ENCODE results near the gene NCF2.
A peak's percentile ranks its signal among the peaks of the same experiment; 100 is the strongest.
"Not testable (repeated sequence)": the region's sequence is repeated elsewhere in the genome, so short reads cannot be mapped to it uniquely, and the experiment has no call there.

NCF2 gene, protein sequence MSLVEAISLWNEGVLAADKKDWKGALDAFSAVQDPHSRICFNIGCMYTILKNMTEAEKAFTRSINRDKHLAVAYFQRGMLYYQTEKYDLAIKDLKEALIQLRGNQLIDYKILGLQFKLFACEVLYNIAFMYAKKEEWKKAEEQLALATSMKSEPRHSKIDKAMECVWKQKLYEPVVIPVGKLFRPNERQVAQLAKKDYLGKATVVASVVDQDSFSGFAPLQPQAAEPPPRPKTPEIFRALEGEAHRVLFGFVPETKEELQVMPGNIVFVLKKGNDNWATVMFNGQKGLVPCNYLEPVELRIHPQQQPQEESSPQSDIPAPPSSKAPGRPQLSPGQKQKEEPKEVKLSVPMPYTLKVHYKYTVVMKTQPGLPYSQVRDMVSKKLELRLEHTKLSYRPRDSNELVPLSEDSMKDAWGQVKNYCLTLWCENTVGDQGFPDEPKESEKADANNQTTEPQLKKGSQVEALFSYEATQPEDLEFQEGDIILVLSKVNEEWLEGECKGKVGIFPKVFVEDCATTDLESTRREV

DNA sequence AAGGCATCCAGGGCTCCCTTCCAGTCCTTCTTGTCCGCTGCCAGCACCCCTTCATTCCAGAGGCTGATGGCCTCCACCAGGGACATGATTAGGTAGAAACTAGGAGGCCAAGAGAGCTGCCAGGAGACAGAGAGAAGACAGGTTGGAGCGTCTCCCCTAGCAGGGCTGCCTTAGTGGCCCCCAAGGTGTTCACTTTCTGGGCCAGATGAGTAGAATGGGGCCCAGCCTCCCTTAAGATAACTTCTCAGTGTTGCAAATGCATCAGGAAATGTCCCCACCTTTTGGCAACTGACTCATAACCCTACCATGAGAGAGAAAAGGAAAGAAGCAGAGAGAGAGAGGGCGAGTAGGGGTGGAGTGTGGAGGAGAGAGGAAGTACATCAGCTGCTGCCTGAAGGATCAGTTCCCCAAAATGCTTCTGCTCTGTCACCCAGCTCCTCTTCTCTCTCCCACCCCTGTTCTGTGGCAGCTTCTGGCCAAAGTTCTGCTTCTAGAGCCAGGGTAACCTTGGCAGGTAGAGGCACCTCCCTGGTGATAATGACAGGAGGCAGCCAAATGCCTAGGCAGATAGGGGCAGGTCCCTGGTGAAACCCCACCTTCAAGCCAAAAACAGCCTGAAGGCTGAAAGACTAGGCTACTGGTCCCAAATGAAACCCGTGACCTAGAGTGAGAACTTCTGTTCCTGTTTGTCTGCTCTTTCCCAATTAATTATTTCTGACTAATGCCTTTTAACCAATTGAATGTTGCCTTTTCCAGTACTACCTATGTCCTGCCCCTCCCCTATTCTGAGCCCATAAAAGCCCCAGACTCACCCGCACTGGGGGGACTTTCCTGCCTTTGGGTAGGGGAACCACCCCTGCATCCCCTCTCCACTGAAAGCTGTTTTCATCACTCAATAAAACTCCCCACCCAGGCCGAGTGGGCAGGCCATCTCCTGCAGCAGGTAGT, at the start of gene NCF2:
Gene NCF2 (minus strand): TSS at position 216 of the 948 bp plus-strand sequence. CDS start 130 bp downstream, at position 86.
- DNase-seq: peak; percentile 75

DNA sequence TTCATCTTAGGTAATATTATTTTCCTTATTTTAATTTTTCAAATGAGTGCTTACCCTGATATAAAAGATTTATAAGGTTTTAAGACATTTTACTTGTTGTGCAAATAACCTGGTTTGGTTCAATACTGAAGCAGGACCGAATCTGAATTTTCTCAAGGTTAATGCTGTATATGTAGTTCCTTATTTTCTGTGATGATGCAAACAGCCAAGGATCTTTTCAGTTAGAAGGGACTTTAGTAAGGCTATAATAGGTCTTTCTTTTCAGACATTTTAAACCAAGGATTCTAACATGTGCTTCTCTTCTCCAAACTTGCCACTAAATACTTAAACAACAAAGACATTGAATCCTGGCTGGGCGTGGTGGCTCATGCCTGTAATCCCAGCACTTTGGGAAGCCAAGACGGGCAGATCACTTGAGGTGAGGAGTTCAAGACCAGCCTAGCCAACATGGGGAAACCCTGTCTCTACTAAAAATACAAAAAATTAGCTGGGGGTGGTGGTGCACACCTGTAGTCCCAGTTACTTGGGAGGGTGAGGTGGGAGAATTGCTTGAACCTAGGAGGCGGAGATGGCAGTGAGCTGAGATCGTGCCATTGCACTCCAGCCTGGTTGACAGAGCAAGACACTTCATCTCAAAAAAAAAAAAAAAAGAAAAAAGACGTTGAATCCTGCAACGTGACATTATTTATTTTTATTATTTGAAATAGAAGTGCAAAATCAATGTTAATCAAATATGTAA, 48.6 kb upstream of the NCF2 start:
- DNase-seq: no peak

- no peak for DNase-seq
Measured at GRCh38 chr1:183636783-183637182, 46.5 kb upstream of the NCF2 start.

DNA sequence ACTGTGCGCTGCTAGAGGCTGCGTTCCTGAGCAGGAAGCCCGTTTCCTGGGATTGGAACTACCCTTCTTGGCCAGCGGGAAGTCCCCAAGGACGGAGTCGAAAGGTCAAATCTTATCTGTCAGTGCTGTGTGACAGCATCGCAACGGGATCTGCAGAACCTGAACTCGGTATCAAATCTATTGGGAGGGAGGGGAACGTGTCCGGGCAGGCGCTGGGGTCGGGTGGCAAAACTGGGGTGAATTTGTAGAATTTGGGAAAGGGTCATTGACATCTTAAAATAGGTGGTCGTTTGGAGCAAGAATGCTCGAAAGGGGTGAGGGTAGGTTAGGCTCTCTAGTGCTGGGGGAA, 46.0 kb upstream of the NCF2 start:
- DNase-seq: no peak

DNA sequence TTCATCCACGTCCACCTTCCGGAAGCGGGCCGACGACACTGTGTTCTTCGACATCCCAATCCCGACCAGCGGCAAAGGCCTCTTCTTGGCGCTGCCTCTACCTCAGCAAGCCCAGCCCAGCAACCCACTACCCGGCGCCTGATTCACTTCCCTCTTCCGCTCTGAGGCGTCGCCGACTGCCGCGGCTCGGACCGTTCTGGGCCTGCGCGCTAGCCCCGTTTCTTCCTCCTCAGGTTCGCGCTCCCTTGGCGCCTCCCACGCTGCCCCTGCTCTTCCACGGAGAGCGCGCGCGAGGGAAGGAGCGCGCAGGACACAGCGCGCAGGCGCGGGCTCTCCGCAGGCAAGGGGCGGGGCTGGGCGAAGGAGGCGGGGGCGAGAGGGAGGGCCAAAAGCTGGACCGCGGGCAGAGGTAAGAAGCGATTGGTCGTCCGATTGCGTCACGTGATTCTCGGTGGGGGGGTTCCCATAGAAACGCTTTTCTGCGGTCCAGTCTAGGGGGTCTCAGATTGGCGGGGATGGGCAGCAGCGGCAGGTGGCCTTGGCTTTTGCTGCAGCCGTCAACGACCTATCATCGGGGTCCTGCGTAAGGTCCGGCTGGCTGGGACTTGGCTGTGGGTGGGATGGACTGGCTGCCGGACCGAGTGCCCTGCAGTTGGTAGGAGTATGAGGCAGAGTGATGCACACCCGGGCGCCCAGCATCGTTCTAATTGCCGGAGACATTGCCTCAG, 45.5 kb upstream of the NCF2 start, which contains the start of gene ARPC5:
Gene ARPC5 (minus strand): TSS at position 178 of the 728 bp plus-strand sequence. CDS start 124 bp downstream, at position 54.
- peak; percentile 87 for DNase-seq

DNA sequence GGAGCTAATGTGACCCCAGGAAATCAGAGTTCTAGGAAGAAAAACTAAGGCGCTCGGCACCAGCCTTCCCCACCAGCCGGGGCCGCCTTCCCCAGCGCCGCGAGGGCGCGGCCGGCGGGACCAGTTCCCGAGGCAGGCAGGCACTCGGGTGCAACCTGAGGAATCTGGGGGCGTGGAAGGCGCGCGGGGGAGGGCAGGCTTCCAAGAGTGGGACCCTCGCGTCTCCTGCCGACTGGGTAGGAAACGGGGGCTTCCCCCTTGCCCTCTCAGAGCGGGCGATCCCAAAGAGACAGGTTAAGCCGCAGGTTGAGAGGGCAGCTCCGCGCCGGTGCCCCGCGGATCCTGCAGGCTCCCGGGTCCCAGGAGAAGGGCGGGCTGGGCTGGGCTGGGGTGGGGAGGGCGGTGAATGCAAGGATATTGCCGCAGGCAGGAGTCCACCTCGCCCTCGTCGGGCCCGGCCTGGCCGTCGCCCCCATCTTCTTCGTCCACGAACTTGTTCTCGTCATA, 44.9 kb upstream of the NCF2 start:
- DNase-seq: no peak

DNA sequence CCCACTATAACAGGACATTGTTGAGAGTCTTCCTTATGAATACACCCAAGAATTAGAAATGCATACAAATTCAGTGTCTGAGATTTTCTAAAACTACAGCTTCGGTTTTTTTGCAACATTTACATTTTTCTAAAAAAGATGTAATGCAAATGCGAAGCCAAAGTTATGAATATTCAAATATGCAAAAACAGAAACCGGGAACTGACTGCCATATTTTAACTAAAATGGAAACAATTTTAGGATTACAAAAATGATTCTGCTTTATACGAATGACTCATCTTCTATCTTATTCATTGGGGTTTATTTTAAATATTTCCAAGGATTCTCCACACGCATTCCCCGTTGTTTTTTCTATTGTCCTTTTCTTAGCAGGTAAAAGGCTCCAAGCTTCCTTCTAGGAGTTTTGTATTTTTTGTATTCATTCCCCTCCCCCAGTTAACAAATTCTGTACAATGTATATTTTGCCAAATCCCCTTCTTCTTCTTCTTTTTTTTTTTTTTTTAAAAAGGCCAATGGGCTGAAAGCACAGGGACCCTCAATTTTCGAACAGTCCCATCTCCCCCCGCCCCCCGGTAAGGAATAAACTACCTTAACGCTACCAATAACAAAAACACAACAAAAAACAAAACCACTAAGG, 44.3 kb upstream of the NCF2 start:
- DNase-seq: no peak

GRCh38 chr1:183633676-183634343, 43.6 kb upstream of the NCF2 start:
- DNase-seq: peak; percentile 74

- DNase-seq: no peak
Measured at GRCh38 chr1:183632964-183633363, 42.7 kb upstream of the NCF2 start.

DNA sequence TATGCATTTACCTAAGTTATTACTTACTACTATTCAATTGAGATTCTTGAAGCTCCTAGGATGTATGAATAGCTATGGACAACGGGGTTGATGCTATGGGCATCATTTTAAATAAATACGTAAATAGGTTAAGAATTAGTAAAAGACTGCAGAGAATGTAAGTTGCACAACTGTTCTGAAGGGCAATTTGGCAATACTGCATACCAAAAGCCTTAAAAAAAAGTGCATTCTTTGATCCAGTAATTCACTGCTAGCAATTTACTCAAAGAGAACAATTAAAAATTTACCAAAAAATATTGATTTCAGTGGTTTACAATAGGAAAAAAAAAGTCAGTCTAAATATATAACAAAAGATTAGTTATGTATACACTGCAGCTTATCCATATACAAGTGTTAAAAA, 41.9 kb upstream of the NCF2 start:
- DNase-seq: no peak

- DNase-seq: no peak
Measured at GRCh38 chr1:183630748-183631147, 40.5 kb upstream of the NCF2 start.

- no peak for DNase-seq
Measured at GRCh38 chr1:183628537-183628936, 38.3 kb upstream of the NCF2 start.

DNA sequence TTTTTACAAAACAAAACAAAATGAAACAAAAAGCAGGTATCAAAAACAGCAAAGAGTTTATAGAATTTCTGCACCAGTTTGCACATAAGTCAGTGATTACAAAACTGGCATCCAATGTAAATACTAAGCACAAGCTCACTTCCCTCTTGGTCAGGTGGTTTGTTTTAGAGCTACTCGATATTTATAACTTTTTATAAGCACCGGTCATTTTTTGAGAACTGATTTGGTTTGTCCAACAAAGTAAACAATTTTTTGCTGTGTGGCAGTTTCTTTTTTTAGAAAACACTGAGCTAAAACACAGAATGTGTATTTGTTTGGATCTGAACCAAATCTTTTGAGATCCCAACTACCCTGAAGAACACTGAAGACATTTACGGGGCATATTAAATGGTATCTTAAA, 36.0 kb upstream of the NCF2 start:
- not testable (repeated sequence) for DNase-seq

DNA sequence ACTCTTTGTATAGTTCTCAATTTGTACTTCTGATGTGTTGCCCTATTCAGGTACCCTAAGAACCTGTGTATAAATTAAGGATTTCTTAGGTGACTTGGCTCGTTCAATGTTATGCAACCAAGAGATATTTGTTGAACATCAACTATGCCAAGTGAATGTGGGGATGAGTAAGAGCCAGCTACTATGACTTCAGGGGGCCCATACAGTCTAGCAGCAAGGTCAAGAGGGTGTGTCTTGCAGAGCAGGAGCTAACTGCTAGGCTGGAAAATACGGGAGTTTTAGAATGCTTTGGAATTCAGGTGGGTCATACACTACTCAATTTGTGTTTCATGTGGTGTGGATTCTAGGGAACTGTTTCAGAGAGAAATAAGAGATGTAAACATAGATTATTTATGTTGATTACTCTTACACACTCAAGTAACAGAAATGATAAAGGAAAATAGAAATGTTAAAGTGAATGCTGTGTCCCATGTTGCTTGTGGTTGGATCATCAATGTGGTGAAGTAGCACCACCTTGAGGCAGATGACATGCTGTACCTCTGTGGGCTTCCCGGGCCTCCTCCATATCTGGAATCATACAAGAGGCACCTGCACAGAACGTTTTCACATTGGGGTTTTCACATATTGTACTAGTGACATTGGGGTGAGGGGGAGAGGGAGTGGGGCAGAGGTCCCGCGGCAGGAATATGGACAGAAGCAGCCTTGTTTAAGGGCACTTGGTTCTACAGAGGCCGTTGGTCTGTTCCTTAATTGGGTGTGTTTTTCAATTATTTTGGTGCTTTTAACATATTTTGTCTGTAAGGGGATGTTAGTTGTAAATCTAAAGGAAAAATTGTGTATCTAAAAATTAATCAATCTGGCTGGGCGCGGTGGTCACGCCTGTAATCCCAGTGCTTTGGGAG, 32.9 kb upstream of the NCF2 start:
- DNase-seq: no peak

- DNase-seq: no peak
Measured at GRCh38 chr1:183622013-183622412, 31.8 kb upstream of the NCF2 start.

DNA sequence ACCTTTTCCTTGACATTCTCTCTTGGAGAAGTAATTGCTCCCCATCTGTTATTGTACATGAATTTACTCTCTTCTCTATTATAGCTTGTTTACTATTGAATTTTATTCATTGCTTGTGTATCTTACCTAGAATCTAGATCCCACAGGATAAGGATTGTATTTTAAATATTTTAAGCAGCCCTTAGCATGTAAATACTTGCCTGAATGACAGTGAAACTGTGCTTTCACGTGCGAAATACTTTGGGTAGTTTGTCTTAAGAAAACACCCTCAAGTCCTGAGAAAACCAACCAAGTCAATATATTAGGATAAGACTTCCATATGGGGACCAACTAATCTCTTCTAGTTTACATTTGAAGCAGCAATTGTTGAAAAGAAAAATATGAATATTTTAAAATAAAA, 30.1 kb upstream of the NCF2 start:
- DNase-seq: no peak

DNA sequence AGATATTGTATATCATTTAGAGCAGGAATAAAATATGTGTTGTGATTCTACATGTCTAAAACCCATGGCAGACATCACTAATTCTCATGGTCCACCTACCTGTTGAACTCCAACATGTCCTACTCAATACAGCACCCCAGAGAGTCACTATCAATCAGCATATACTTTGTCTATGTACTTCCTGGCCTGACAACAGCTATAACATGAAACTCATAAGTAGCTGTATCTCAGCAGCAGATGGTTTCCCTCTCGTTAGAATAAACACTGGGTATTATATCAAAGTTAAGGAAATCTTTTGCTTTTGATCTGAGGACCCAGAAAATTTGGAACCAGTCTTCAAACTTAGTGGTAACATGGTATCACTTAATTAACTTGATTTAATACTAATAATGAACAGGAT, 29.5 kb upstream of the NCF2 start:
- no peak for DNase-seq

GRCh38 chr1:183618202-183618601, 27.9 kb upstream of the NCF2 start:
- not testable (repeated sequence) for DNase-seq

- DNase-seq: not testable (repeated sequence)
Measured at GRCh38 chr1:183612975-183613374, 22.7 kb upstream of the NCF2 start.

DNA sequence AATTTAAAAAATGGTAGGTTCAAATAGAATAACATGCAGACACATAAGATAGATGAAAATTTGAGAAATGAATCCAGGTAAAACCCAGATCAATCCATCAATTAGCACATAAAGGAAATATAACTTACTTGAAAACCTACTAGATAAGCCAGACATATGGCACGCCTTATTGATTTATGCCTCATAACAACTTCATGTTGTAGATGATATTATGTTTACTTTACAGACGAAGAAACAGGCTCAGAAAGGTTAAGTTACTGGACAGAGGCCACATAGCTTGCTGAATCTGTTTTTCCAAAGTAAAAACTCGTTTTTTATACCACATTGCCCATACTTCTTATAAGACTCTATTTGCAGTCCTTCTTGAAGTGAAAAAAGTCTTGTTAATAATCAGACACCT, 22.1 kb upstream of the NCF2 start:
- no peak for DNase-seq

Measured in KG1 (cell line).